Glutamatergic neuron (in vitro differentiated cells): Measurements from ENCODE around the gene DAPK1. TPM values are rescaled to one million over a fixed set of nuclear protein-coding genes. Genes with fewer than 3 reads are reported as not detected.

Experiments
- DNase-seq: peaks from one replicate; pipeline ENCODE4 v3.0.0; 2022
- H3K27ac Mint-ChIP-seq: one replicate; pipeline ENCODE4 v1.8.0; 2020; ENCODE audit warnings: mild to moderate bottlenecking, mixed read lengths, inconsistent platforms; ENCODE audit not compliant: unreplicated experiment
- H3K27me3 Mint-ChIP-seq: one replicate; pipeline ENCODE4 v1.8.0; 2020; ENCODE audit warnings: mild to moderate bottlenecking, moderate library complexity, mixed read lengths, inconsistent platforms; ENCODE audit not compliant: unreplicated experiment
- H3K36me3 Mint-ChIP-seq: one replicate; pipeline ENCODE4 v1.8.0; 2020; ENCODE audit warnings: mild to moderate bottlenecking, mixed read lengths, inconsistent platforms; ENCODE audit not compliant: unreplicated experiment
- H3K4me1 Mint-ChIP-seq: one replicate; pipeline ENCODE4 v1.8.0; 2020; ENCODE audit warnings: mild to moderate bottlenecking, low read depth, mixed read lengths, inconsistent platforms; ENCODE audit not compliant: unreplicated experiment
- H3K4me3 Mint-ChIP-seq: one replicate; pipeline ENCODE4 v1.8.0; 2020; ENCODE audit warnings: mild to moderate bottlenecking, mixed read lengths, inconsistent platforms; ENCODE audit not compliant: unreplicated experiment
- H3K9me3 Mint-ChIP-seq: one replicate; pipeline ENCODE4 v1.8.0; 2020; ENCODE audit warnings: mild to moderate bottlenecking, moderate library complexity, mixed read lengths, inconsistent platforms; ENCODE audit not compliant: unreplicated experiment
- total RNA-seq: library from RNA; stranded (reverse); fragmentation: NEBNext Ultra II Directional; extraction: Animal tissue kit (Norgen Biotek cat#: 25700); gene quantifications from one replicate; pipeline ENCODE4 v1.2.1, GENCODE V29; 2021; ENCODE audit not compliant: unreplicated experiment
- TF ChIP-seq, protein P1 (sequence below): fragments of 200-600 bp; sonication (generic); IDR thresholded peaks from one replicate; pipeline ENCODE4 v1.5.0; 2021; ENCODE audit not compliant: partially characterized antibody, unreplicated experiment

The DAPK1 gene
- total RNA-seq, 1 donor from 2014 or later: 384 TPM

- Mint-ChIP-seq H3K9me3 (peaks cover 4% of the 10 kb centered on the region), H3K27ac (no peak overlapping the region), H3K4me1 (peaks cover 38% of the 10 kb centered on the region), H3K4me3 (no peak overlapping the region), H3K27me3 (peaks cover 12% of the 10 kb centered on the region), H3K36me3 (no peaks in the 10 kb centered on the region)
- TF ChIP-seq, protein P1, sequence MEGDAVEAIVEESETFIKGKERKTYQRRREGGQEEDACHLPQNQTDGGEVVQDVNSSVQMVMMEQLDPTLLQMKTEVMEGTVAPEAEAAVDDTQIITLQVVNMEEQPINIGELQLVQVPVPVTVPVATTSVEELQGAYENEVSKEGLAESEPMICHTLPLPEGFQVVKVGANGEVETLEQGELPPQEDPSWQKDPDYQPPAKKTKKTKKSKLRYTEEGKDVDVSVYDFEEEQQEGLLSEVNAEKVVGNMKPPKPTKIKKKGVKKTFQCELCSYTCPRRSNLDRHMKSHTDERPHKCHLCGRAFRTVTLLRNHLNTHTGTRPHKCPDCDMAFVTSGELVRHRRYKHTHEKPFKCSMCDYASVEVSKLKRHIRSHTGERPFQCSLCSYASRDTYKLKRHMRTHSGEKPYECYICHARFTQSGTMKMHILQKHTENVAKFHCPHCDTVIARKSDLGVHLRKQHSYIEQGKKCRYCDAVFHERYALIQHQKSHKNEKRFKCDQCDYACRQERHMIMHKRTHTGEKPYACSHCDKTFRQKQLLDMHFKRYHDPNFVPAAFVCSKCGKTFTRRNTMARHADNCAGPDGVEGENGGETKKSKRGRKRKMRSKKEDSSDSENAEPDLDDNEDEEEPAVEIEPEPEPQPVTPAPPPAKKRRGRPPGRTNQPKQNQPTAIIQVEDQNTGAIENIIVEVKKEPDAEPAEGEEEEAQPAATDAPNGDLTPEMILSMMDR: no peak
- DNase-seq: no peak
These were observed 142.3 kb downstream of the DAPK1 start for GRCh38 chr9:87639949-87640348.

GRCh38 chr9:87640385-87640795, 142.7 kb downstream of the DAPK1 start:
- H3K27ac Mint-ChIP-seq: peak overlapping the region; percentile 13

DNA sequence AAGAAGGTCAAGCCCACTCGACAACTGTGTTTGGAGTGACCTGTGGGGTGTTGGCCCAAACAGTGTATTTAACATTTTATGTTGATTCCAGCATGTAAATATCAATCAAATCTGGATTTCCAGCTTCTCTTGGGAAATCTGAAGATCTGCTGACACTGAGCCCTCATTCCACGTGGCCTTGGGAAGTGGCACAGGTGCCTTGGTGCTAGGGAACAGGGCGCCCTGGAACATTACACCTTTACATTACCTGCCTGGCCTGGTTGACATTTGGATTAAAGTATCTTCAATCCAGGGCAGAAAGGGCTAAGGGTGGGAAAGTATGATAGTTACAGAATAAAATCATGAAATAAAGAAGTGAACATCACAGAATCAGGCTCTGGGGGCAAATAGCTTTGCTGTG, 143.4 kb downstream of the DAPK1 start:
- no peak overlapping the region for H3K4me3 Mint-ChIP-seq
- DNase-seq: no peak
- H3K27ac Mint-ChIP-seq: no peak overlapping the region
- peaks cover 4% of the 10 kb centered on the region for H3K9me3 Mint-ChIP-seq
- H3K4me1 Mint-ChIP-seq: peaks cover 33% of the 10 kb centered on the region
- peaks cover 9% of the 10 kb centered on the region for H3K27me3 Mint-ChIP-seq
- TF ChIP-seq, protein P1: no peak
- H3K36me3 Mint-ChIP-seq: no peaks in the 10 kb centered on the region

More at GRCh38 chr9:87640385-87640795, 142.7 kb downstream of the DAPK1 start:
- Mint-ChIP-seq H3K27me3 (peaks cover 12% of the 10 kb centered on the region), H3K4me3 (no peak overlapping the region), H3K4me1 (peaks cover 36% of the 10 kb centered on the region), H3K36me3 (no peaks in the 10 kb centered on the region), H3K9me3 (peaks cover 4% of the 10 kb centered on the region)
- TF ChIP-seq, protein P1: no peak
- no peak for DNase-seq

GRCh38 chr9:87642330-87643106, 144.9 kb downstream of the DAPK1 start:
- TF ChIP-seq, protein P1: no peak
- no peak for DNase-seq
- peaks cover 9% of the 10 kb centered on the region for H3K27me3 Mint-ChIP-seq
- H3K36me3 Mint-ChIP-seq: peaks cover 4% of the 10 kb centered on the region
- H3K9me3 Mint-ChIP-seq: peaks cover 4% of the 10 kb centered on the region
- peaks cover 33% of the 10 kb centered on the region for H3K4me1 Mint-ChIP-seq
- no peak overlapping the region for H3K4me3 Mint-ChIP-seq
- H3K27ac Mint-ChIP-seq: peak overlapping the region; percentile 82

DNA sequence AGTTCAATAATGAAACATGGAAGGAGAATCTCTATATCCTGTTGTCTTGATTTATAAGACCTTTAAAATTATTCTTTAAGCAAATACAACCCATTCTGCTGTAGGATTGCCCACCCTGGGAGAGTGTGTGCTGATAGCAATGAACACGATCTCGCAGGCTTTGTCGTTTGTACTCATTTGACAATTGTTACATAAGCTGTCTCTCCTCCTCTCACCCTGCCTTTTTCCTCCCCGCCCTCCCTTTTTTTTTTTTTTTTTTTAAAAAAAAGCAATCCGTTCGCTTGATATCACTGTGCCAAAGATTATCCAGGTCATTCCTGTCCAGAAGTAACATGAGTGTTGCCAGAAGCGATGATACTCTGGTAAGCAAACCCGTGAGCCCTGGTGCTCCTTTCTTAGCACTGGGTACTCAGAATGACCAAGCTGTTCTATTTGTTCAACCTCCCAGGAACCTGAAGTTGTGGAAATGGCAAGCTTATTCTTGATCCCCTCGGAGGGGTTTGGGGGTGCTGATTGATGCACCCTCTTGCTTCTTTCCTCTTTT, 145.5 kb downstream of the DAPK1 start:
- Mint-ChIP-seq H3K36me3 (peaks cover 4% of the 10 kb centered on the region), H3K27ac (peak overlapping the region; percentile 92), H3K4me1 (peaks cover 33% of the 10 kb centered on the region), H3K9me3 (peaks cover 4% of the 10 kb centered on the region), H3K27me3 (peaks cover 9% of the 10 kb centered on the region), H3K4me3 (peak overlapping the region; percentile 7)
- TF ChIP-seq, protein P1: no peak
- no peak for DNase-seq
